HG03175 (cell line): ENCODE measurements around the gene PC.

Source experiments
- ATAC-seq: cut with Tn5 transposase; IDR thresholded peaks from one replicate; pipeline ENCODE4 v1.9.1; 2021; ENCODE audit warnings: mild to moderate bottlenecking, moderate library complexity; ENCODE audit not compliant: unreplicated experiment

PC gene

DNA sequence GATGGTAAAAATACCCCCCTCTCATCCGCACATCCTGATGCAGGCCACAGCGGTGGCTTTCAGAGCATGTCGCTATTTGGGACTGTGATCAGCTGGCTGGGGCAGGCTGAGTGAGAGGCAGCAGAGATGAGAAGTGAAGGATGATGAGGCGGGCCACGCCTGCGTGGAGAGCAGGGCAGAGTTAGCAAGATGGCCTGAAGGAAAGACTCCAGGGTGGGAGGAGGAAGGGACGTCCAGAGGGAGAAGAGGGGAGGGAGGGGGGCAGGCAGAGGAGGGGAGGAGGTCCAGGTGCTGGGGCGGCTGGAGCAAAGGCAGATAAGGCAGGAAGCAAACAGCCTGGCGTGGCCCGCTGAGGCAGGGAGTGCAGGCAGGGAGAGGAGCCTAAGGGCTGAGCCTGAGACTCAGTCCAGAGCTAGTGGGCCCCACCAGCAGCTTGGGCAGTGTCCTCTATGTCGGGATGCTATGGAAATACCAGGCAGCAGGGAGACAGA lies 72.2 kb downstream of the PC start:
- no peak for ATAC-seq

DNA sequence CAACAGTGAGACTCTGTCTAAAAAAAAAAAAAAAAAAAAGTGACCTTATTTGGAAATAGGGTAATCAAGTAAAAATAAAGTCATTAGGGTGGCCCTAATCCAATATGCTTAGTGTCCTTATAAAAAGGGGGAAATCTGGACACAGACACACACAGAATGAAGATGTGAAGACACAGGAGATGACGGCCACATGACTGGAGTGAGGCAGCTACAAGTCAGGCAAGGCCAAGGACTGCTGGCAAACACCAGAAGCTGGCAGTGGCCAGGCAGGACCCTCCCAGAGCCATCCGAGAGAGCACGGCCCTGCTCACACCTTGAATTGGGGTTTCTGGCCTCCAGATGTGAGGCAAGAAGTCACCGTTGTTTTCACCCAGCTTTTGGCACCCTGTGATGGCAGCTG lies 72.7 kb downstream of the PC start:
- ATAC-seq = no peak

GRCh38 chr11:66884443-66884842 lies 73.7 kb downstream of the PC start:
- no peak for ATAC-seq

DNA sequence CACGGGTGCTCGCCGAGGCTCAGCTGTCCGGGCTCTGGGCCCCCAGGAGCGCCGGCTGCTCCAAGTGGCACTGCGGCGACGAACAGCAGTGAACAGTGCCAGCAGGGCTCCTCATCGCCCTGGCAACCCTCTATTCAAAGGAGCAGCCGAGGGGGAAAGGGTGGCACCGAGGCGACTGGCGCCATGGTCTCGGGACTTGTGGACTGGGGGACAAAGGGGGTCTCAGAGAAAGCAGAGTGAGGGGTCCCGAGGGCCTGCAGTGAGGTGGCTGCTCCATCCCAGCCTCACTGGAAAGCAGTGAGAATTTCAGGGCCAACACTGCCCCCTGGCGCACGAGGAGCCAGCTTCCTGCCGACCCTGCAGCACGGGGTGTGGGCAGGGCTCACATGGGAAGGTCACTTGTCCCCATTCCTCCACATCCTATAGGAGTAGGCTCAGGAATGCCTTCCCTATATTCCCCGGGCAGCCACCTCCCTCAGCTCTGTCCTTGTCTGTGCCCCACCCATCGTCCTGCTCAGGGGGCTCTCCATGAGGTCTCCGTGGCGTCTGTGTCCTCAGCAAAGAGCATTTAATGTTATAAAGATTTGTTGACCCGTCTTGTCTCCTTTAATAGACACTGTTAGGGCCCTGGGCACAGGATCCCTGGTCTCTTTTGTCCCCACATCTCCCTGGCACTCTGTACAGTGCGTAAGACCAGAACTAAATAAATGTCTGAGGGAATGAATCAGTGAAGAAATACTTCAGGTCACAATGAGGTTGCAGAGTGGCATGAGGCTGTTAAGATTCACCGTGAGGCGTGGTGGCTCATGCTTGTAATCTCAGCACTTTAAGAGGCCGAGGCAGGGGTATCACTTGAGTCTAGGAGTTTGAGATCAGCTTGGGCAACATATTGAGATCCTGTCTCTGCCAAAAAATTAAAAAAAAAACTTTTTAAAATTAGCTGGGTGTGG lies 74.9 kb downstream of the PC start:
- ATAC-seq = no peak

- no peak for ATAC-seq
These were observed 75.6 kb downstream of the PC start for GRCh38 chr11:66882561-66883015.

- ATAC-seq = no peak
These were observed 76.2 kb downstream of the PC start for GRCh38 chr11:66881927-66882452.

GRCh38 chr11:66881451-66881835 lies 76.7 kb downstream of the PC start:
- ATAC-seq = no peak

DNA sequence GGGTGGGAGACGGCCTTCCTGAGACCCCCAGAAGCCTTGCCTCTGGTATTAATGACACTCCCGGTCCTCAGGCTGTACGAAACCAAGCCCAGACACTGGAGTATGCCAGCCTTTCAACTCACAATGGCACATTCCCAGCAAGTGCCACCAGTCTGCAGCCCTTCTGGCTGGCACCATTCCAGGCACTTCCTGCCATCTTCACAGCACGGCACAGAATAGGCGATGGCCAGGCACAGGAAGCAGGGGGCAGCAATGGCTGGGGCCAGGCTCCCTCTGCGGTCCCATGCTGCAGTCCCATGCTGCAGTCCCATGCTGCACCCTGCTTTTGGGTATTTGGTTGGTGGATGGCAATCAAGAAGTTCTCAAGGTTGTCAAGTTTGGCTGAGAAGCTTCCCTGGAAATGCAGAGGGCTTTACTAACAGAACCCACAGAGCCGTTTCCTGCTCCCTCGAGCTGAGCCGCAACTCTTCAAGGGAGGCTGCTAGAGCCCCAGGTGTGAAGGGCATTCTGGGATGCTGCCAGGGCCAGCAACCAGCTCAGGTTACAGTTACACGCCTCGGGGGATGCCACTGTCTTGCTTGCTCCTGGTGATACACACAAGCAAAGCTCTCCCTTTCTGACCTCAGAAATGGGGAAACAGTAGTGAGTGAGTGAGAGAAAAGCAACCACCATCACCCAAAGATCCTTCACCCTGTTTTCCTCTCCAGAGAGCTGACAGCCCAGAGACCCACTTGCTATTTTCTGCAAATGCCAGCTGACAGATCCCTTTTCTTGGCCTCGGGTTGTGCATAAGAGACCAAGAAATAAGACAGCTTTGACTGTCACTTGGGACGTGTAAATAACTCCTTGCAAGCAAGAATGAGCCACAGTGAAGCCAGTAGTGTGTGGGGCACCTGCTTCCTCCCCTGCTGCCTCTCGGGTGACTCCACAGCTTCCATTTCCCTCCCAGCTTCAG lies 77.4 kb downstream of the PC start:
- ATAC-seq = no peak

- ATAC-seq = no peak
These were observed 78.2 kb downstream of the PC start for GRCh38 chr11:66879999-66880398.

DNA sequence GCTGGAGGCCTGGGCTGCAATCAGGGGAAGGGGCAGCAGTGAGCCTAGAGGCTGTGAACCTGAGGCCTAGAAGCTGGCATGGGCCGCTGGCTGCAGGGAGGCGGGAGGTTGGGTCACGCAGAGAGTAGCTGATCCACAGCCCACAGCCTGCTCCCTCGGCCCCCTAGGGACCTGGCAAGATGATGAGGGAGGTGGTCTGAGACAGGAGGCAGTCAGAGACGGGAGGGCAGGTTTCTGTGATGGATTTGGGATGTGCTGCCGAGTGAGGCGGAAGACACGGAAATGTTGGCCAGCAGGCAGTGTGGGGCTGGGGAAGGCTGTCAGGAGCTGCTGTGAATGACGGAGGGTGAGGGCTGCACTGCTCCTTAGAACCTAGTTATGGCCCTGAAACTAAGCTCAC lies 78.6 kb downstream of the PC start:
- ATAC-seq = no peak

- no peak for ATAC-seq
These were observed 79.2 kb downstream of the PC start for GRCh38 chr11:66879000-66879399.

- ATAC-seq = no peak
These were observed 79.7 kb downstream of the PC start for GRCh38 chr11:66878474-66878873.

DNA sequence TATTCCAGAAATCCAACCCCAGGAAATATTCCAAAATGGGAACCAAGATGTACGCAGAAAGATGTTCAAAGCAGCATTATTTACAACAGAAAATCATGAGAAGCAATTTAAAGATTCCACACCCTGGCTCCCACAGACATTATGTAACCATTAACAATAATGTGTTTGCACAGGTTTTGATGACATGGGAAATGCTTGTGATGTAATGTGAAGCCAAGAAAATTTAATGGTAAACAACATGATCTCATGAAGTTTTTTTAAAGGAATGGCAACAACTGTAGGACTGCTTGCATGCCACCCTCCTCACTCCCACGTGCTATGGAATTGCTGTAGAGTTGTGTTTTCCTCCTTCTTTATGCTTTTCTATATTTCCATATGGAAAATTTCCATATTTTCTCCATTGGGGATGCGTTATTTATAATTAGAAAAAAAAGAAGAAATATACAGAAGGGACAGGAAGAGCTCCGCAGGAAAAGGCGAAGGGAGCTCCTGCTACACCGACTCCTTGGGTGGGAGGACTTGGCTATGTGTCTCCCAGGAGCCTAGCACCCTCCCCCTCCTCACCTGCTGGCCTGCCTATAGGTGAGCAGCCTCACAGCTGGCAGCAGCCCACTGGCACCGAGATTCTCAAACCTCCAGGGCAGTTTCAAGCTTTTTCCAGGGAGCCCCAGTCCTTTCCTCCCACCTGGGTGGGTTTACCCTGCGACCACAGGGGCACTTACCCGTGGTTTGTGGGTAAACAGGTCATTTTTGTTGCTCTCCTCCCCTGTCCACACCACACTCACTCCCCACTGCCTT lies 80.4 kb downstream of the PC start:
- ATAC-seq = no peak

DNA sequence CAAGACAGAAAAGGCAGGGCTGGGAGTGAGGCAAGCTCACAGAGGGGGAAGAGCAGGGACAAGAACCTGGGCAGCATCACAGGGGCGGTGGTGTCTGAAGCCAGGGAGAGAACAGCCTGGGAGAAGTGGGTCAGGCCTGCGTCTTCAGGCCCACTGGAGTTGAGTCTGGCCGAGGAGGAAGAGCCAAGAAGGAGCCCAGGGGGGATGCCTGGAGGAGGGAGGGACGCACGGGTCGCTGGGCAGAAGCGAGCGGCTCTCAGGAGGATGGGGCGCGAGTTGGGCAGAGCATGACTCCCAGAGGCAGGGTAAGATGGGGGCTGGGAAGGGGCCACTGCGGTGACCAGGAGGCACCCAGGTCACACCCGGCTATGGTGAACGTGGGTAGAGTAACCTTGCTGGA lies 82.8 kb downstream of the PC start:
- no peak for ATAC-seq

GRCh38 chr11:66874232-66874631 lies 84.0 kb downstream of the PC start:
- ATAC-seq = no peak

GRCh38 chr11:66871521-66871901 lies 86.7 kb downstream of the PC start:
- no peak for ATAC-seq

GRCh38 chr11:66870616-66871520 lies 87.3 kb downstream of the PC start:
- ATAC-seq = no peak

GRCh38 chr11:66870131-66870530 lies 88.1 kb downstream of the PC start:
- ATAC-seq = no peak

GRCh38 chr11:66869567-66869870 lies 88.7 kb downstream of the PC start:
- ATAC-seq = no peak
